ENCODE measurements around the gene ACSS1.

- TF ChIP-seq CTCF (IDR thresholded peaks at IDR 0.05): no peak
- TF ChIP-seq ZFX (IDR thresholded peaks at IDR 0.05; ENCODE audit: borderline replicate concordance): no peak
These were observed 80.6 kb downstream of the ACSS1 start for GRCh38 chr20:24977336-24977735.
